ENCODE measurements around the gene ADGRL3. TPM values are rescaled to one million over a fixed set of nuclear protein-coding genes. Genes with fewer than 3 reads are reported as not detected.
A peak's percentile ranks its signal among the peaks of the same experiment; 100 is the strongest.

The ADGRL3 gene
- total RNA-seq, 1 donor from 2014 or later: 31.3 TPM

DNA sequence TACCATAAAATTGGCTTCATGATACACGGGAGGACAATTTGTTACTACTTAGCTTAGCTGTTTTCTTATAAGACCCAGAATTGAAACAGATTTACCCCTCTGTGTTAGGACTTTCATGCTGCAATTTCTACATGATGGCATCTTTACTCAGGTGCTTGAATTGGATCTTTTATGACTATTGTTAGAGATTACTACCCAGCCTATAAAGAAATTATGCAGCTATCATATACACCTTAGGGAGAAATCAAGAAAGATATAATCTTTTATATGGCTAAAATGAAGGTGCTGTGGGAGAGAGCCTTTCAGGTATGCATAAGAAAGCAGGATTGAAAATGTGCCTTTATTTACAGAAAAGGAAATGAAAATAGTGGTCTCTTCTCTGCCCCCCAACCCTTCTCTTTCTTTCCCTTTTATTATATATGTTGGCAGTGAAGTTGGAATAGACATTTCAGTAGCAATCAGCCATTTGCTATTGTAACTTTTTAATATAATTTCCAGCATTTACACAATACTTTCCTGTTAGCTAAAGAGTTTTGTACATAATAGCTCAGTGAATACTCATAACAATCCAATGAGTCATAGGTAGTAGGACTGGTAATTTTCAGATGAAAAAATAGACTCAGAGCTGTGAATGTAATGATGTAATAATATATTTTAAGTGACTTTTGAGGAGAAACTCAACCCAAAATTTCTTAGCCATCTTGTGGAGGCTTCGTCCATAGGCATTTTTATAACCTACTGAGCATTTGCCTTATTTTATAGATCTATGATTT is 311.8 kb downstream of the ADGRL3 start:
- no peaks in the 10 kb centered on the region for H3K9me3 Mint-ChIP-seq (ENCODE audit: unreplicated experiment)
- no peak for FAIRE-seq
- Histone ChIP-seq H3K36me3 (ENCODE audit: insufficient read depth, low read length) (no peaks in the 10 kb centered on the region), H3K9me3 (ENCODE audit: insufficient read depth, low read depth, low read length) (no peaks in the 10 kb centered on the region), H3K4me2 (ENCODE audit: low read length) (peak overlapping the region; percentile 50), H3K79me2 (ENCODE audit: insufficient read depth, low read length) (no peaks in the 10 kb centered on the region), H3K27ac (ENCODE audit: low read depth, low read length) (peak overlapping the region; percentile 18), H4K20me1 (ENCODE audit: insufficient read depth, low read length) (no peaks in the 10 kb centered on the region), H3K4me1 (ENCODE audit: insufficient read depth, low read length) (peaks cover 4% of the 10 kb centered on the region), H3K4me3 (ENCODE audit: insufficient read depth, low read depth, low read length) (no peak overlapping the region), H3K9ac (ENCODE audit: low read length) (no peak overlapping the region), H3K27me3 (ENCODE audit: insufficient read depth, low read length) (no peaks in the 10 kb centered on the region), H2AFZ (ENCODE audit: low read depth, low read length) (no peak overlapping the region)
- H3K27me3 Mint-ChIP-seq (ENCODE audit: low read depth, unreplicated experiment): no peaks in the 10 kb centered on the region
- no peaks in the 10 kb centered on the region for H3K36me3 Mint-ChIP-seq (ENCODE audit: low read depth, unreplicated experiment)
- H3K4me3 Mint-ChIP-seq (ENCODE audit: unreplicated experiment): no peak overlapping the region
- TF ChIP-seq, protein P1, sequence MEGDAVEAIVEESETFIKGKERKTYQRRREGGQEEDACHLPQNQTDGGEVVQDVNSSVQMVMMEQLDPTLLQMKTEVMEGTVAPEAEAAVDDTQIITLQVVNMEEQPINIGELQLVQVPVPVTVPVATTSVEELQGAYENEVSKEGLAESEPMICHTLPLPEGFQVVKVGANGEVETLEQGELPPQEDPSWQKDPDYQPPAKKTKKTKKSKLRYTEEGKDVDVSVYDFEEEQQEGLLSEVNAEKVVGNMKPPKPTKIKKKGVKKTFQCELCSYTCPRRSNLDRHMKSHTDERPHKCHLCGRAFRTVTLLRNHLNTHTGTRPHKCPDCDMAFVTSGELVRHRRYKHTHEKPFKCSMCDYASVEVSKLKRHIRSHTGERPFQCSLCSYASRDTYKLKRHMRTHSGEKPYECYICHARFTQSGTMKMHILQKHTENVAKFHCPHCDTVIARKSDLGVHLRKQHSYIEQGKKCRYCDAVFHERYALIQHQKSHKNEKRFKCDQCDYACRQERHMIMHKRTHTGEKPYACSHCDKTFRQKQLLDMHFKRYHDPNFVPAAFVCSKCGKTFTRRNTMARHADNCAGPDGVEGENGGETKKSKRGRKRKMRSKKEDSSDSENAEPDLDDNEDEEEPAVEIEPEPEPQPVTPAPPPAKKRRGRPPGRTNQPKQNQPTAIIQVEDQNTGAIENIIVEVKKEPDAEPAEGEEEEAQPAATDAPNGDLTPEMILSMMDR (IDR thresholded peaks at IDR 0.05; ENCODE audit: insufficient read depth, low read depth, low read length): no peak
- TF ChIP-seq EZH2 (IDR thresholded peaks at IDR 0.05; ENCODE audit: insufficient read depth, low read length): no peak
- DNase-seq (ENCODE audit: low read depth): peak; percentile 76
- H3K4me1 Mint-ChIP-seq (ENCODE audit: low read depth, unreplicated experiment): peaks cover 7% of the 10 kb centered on the region
- peak overlapping the region; percentile 14 for H3K27ac Mint-ChIP-seq (ENCODE audit: unreplicated experiment)

DNA sequence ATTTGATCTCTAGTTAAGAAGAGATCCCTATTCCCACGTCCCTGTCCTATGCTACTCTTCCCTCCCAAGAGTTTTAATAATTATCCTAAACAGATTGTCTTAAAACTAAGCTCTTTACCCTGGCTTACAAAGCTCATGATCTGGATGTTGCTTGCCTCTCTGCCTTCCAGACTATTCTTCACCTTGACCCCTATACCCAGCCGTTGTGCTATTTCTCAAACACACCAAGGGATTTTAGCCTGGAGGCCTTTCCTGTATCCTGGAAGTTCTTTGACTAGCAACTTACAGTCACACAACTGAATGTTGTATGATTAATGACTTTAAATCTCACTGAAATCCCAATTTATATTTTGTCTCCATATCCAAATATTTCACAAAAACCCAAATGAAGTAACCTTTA is 314.9 kb downstream of the ADGRL3 start:
- H4K20me1 ChIP-seq (ENCODE audit: insufficient read depth, low read length): no peaks in the 10 kb centered on the region
- no peak overlapping the region for H3K27ac Mint-ChIP-seq (ENCODE audit: unreplicated experiment)
- no peak for DNase-seq (ENCODE audit: low read depth)
- no peaks in the 10 kb centered on the region for H3K27me3 Mint-ChIP-seq (ENCODE audit: low read depth, unreplicated experiment)
- no peak for FAIRE-seq
- H3K79me2 ChIP-seq (ENCODE audit: insufficient read depth, low read length): no peaks in the 10 kb centered on the region
- TF ChIP-seq, protein P1 (IDR thresholded peaks at IDR 0.05; ENCODE audit: insufficient read depth, low read depth, low read length): no peak
- no peaks in the 10 kb centered on the region for H3K36me3 Mint-ChIP-seq (ENCODE audit: low read depth, unreplicated experiment)
- H3K9me3 Mint-ChIP-seq (ENCODE audit: unreplicated experiment): no peaks in the 10 kb centered on the region
- H3K9me3 ChIP-seq (ENCODE audit: insufficient read depth, low read depth, low read length): no peaks in the 10 kb centered on the region
- no peak overlapping the region for H3K4me3 ChIP-seq (ENCODE audit: insufficient read depth, low read depth, low read length)
- no peaks in the 10 kb centered on the region for H3K27me3 ChIP-seq (ENCODE audit: insufficient read depth, low read length)
- no peak overlapping the region for H3K4me3 Mint-ChIP-seq (ENCODE audit: unreplicated experiment)
- no peaks in the 10 kb centered on the region for H3K36me3 ChIP-seq (ENCODE audit: insufficient read depth, low read length)
- H3K4me1 Mint-ChIP-seq (ENCODE audit: low read depth, unreplicated experiment): peaks cover 13% of the 10 kb centered on the region
- H2AFZ ChIP-seq (ENCODE audit: low read depth, low read length): no peak overlapping the region
- H3K9ac ChIP-seq (ENCODE audit: low read length): no peak overlapping the region
- no peak overlapping the region for H3K4me2 ChIP-seq (ENCODE audit: low read length)
- H3K4me1 ChIP-seq (ENCODE audit: insufficient read depth, low read length): peaks cover 6% of the 10 kb centered on the region
- H3K27ac ChIP-seq (ENCODE audit: low read depth, low read length): no peak overlapping the region

DNA sequence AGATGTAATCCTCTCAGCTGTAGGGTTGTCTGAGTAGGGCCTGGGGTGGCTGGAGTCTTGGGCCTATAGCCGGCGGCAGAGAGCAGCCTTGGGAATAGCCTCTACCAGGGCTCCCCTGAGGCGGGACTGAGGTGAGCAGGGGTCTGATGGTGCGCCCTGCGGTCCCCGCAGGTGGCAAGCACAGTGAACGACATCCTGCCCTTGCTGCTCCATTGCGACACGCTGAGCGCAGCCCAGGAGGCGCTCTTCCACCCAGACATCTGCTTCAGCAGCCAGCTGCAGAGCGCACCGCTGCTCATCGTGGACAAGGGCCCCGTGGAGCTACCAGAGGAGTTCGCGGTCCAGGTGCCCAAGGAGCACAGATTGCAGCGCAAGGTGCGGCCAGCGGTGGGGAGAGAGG is 317.0 kb downstream of the ADGRL3 start:
- H2AFZ ChIP-seq (ENCODE audit: low read depth, low read length): no peak overlapping the region
- H3K9me3 ChIP-seq (ENCODE audit: insufficient read depth, low read depth, low read length): no peaks in the 10 kb centered on the region
- TF ChIP-seq EZH2 (IDR thresholded peaks at IDR 0.05; ENCODE audit: insufficient read depth, low read length): no peak
- TF ChIP-seq, protein P1 (IDR thresholded peaks at IDR 0.05; ENCODE audit: insufficient read depth, low read depth, low read length): no peak
- H3K79me2 ChIP-seq (ENCODE audit: insufficient read depth, low read length): no peaks in the 10 kb centered on the region
- H3K36me3 Mint-ChIP-seq (ENCODE audit: low read depth, unreplicated experiment): no peaks in the 10 kb centered on the region
- no peaks in the 10 kb centered on the region for H3K27me3 Mint-ChIP-seq (ENCODE audit: low read depth, unreplicated experiment)
- peaks cover 19% of the 10 kb centered on the region for H3K4me1 ChIP-seq (ENCODE audit: insufficient read depth, low read length)
- FAIRE-seq (no peak), DNase-seq (ENCODE audit: low read depth) (no peak)
- H3K27me3 ChIP-seq (ENCODE audit: insufficient read depth, low read length): no peaks in the 10 kb centered on the region
- no peak overlapping the region for H3K4me3 Mint-ChIP-seq (ENCODE audit: unreplicated experiment)
- no peaks in the 10 kb centered on the region for H3K36me3 ChIP-seq (ENCODE audit: insufficient read depth, low read length)
- peaks cover 2% of the 10 kb centered on the region for H4K20me1 ChIP-seq (ENCODE audit: insufficient read depth, low read length)
- H3K4me2 ChIP-seq (ENCODE audit: low read length): no peak overlapping the region
- no peaks in the 10 kb centered on the region for H3K9me3 Mint-ChIP-seq (ENCODE audit: unreplicated experiment)
- no peak overlapping the region for H3K27ac Mint-ChIP-seq (ENCODE audit: unreplicated experiment)
- H3K27ac ChIP-seq (ENCODE audit: low read depth, low read length): no peak overlapping the region
- no peak overlapping the region for H3K9ac ChIP-seq (ENCODE audit: low read length)
- H3K4me3 ChIP-seq (ENCODE audit: insufficient read depth, low read depth, low read length): no peak overlapping the region
- H3K4me1 Mint-ChIP-seq (ENCODE audit: low read depth, unreplicated experiment): peaks cover 22% of the 10 kb centered on the region
